ENCODE measurements around the gene EFL1.

DNA sequence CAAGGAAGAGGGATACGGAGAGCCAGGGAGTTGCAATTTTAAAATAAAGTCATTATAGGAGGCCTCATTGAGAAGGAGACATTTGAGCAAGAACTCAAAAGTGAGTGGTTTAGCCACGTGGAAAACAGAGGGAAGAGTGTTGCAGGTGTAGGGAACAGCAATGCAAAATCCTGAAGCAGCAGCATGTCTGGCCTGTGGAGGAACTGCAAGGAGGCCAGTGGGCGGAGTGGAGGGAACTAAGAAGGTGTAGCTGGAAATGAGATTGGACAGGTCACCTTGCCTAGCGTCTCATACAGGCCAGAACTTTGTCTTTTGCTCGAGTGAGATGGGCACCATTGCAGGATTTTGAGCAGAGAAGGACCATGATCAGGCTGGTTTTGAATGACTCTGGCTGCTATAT, 35.0 kb upstream of the EFL1 start:
- TF ChIP-seq, protein P1, sequence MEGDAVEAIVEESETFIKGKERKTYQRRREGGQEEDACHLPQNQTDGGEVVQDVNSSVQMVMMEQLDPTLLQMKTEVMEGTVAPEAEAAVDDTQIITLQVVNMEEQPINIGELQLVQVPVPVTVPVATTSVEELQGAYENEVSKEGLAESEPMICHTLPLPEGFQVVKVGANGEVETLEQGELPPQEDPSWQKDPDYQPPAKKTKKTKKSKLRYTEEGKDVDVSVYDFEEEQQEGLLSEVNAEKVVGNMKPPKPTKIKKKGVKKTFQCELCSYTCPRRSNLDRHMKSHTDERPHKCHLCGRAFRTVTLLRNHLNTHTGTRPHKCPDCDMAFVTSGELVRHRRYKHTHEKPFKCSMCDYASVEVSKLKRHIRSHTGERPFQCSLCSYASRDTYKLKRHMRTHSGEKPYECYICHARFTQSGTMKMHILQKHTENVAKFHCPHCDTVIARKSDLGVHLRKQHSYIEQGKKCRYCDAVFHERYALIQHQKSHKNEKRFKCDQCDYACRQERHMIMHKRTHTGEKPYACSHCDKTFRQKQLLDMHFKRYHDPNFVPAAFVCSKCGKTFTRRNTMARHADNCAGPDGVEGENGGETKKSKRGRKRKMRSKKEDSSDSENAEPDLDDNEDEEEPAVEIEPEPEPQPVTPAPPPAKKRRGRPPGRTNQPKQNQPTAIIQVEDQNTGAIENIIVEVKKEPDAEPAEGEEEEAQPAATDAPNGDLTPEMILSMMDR (IDR thresholded peaks at IDR 0.05): no peak
- TF ChIP-seq NR1H2 (CRISPR knock-in tag; IDR thresholded peaks at IDR 0.05) (no peak), TCF7 (CRISPR knock-in tag; IDR thresholded peaks at IDR 0.05; ENCODE audit: low read depth) (no peak), RELA (CRISPR knock-in tag; IDR thresholded peaks at IDR 0.05; ENCODE audit: borderline replicate concordance) (no peak), ZNF317 (CRISPR knock-in tag; IDR thresholded peaks at IDR 0.05; ENCODE audit: borderline replicate concordance, low read depth) (no peak)
- TF ChIP-seq, protein P2, sequence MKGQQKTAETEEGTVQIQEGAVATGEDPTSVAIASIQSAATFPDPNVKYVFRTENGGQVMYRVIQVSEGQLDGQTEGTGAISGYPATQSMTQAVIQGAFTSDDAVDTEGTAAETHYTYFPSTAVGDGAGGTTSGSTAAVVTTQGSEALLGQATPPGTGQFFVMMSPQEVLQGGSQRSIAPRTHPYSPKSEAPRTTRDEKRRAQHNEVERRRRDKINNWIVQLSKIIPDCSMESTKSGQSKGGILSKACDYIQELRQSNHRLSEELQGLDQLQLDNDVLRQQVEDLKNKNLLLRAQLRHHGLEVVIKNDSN (CRISPR knock-in tag; IDR thresholded peaks at IDR 0.05): no peak
- TF ChIP-seq, protein P3, sequence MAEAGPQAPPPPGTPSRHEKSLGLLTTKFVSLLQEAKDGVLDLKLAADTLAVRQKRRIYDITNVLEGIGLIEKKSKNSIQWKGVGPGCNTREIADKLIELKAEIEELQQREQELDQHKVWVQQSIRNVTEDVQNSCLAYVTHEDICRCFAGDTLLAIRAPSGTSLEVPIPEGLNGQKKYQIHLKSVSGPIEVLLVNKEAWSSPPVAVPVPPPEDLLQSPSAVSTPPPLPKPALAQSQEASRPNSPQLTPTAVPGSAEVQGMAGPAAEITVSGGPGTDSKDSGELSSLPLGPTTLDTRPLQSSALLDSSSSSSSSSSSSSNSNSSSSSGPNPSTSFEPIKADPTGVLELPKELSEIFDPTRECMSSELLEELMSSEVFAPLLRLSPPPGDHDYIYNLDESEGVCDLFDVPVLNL (CRISPR knock-in tag; IDR thresholded peaks at IDR 0.05; ENCODE audit: borderline replicate concordance, low read depth): no peak
- TF ChIP-seq, protein P4, sequence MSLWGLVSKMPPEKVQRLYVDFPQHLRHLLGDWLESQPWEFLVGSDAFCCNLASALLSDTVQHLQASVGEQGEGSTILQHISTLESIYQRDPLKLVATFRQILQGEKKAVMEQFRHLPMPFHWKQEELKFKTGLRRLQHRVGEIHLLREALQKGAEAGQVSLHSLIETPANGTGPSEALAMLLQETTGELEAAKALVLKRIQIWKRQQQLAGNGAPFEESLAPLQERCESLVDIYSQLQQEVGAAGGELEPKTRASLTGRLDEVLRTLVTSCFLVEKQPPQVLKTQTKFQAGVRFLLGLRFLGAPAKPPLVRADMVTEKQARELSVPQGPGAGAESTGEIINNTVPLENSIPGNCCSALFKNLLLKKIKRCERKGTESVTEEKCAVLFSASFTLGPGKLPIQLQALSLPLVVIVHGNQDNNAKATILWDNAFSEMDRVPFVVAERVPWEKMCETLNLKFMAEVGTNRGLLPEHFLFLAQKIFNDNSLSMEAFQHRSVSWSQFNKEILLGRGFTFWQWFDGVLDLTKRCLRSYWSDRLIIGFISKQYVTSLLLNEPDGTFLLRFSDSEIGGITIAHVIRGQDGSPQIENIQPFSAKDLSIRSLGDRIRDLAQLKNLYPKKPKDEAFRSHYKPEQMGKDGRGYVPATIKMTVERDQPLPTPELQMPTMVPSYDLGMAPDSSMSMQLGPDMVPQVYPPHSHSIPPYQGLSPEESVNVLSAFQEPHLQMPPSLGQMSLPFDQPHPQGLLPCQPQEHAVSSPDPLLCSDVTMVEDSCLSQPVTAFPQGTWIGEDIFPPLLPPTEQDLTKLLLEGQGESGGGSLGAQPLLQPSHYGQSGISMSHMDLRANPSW (CRISPR knock-in tag; conservative IDR thresholded peaks at IDR 0.05; ENCODE audit: low read depth): no peak

All from WTC11 (cell line).